ENCODE data around the gene RUNX1.

The RUNX1 gene

GRCh38 chr21:34992736-34993398 lies 56.2 kb downstream of the RUNX1 start:
- H3K36me3 ChIP-seq (ENCODE audit: control insufficient read depth, insufficient read depth, low read length): no peaks in the 10 kb centered on the region
- no peak overlapping the region for H3K4me3 ChIP-seq (ENCODE audit: extremely low read depth, insufficient read depth, low read length, poor library complexity, severe bottlenecking)
- WGBS, 2 experiments (ENCODE audit: insufficient coverage in 2 of 2): 85 to 88% methylated on average over 11 to 13 of the region's 13 CpGs
- no peak overlapping the region for H3K27ac ChIP-seq (ENCODE audit: low read depth, low read length, severe bottlenecking)
- peaks cover 24% of the 10 kb centered on the region for H3K4me1 ChIP-seq (ENCODE audit: control insufficient read depth, insufficient read depth, low read length, poor library complexity, severe bottlenecking)
- no peaks in the 10 kb centered on the region for H3K9me3 ChIP-seq (ENCODE audit: control insufficient read depth, low read length)

- H3K9me3 ChIP-seq (ENCODE audit: control insufficient read depth, low read length): no peaks in the 10 kb centered on the region
- no peaks in the 10 kb centered on the region for H3K36me3 ChIP-seq (ENCODE audit: control insufficient read depth, insufficient read depth, low read length)
- WGBS, 2 experiments (ENCODE audit: insufficient coverage in 2 of 2): 83 to 100% methylated on average over 2 of the region's 4 CpGs
- H3K27ac ChIP-seq (ENCODE audit: low read depth, low read length, severe bottlenecking): no peak overlapping the region
- no peak overlapping the region for H3K4me3 ChIP-seq (ENCODE audit: extremely low read depth, insufficient read depth, low read length, poor library complexity, severe bottlenecking)
- peaks cover 25% of the 10 kb centered on the region for H3K4me1 ChIP-seq (ENCODE audit: control insufficient read depth, insufficient read depth, low read length, poor library complexity, severe bottlenecking)
These were observed 56.9 kb downstream of the RUNX1 start for GRCh38 chr21:34992180-34992579.

GRCh38 chr21:34991366-34991957 lies 57.6 kb downstream of the RUNX1 start:
- Histone ChIP-seq H3K9me3 (ENCODE audit: control insufficient read depth, low read length) (no peaks in the 10 kb centered on the region), H3K36me3 (ENCODE audit: control insufficient read depth, insufficient read depth, low read length) (no peaks in the 10 kb centered on the region), H3K27ac (ENCODE audit: low read depth, low read length, severe bottlenecking) (no peak overlapping the region), H3K4me3 (ENCODE audit: extremely low read depth, insufficient read depth, low read length, poor library complexity, severe bottlenecking) (no peak overlapping the region), H3K4me1 (ENCODE audit: control insufficient read depth, insufficient read depth, low read length, poor library complexity, severe bottlenecking) (peaks cover 22% of the 10 kb centered on the region)
- 80 to 84% methylated on average over 7 to 10 of the region's 10 CpGs for WGBS, 2 experiments (ENCODE audit: insufficient coverage in 2 of 2)

GRCh38 chr21:34990842-34991241 lies 58.3 kb downstream of the RUNX1 start:
- peaks cover 20% of the 10 kb centered on the region for H3K4me1 ChIP-seq (ENCODE audit: control insufficient read depth, insufficient read depth, low read length, poor library complexity, severe bottlenecking)
- H3K36me3 ChIP-seq (ENCODE audit: control insufficient read depth, insufficient read depth, low read length): no peaks in the 10 kb centered on the region
- no peak overlapping the region for H3K4me3 ChIP-seq (ENCODE audit: extremely low read depth, insufficient read depth, low read length, poor library complexity, severe bottlenecking)
- WGBS, 2 experiments (ENCODE audit: insufficient coverage in 2 of 2): 95 to 99% methylated on average over 5 of the region's 8 CpGs
- H3K9me3 ChIP-seq (ENCODE audit: control insufficient read depth, low read length): no peaks in the 10 kb centered on the region
- H3K27ac ChIP-seq (ENCODE audit: low read depth, low read length, severe bottlenecking): no peak overlapping the region

GRCh38 chr21:34989337-34990151 lies 59.6 kb downstream of the RUNX1 start:
- Histone ChIP-seq H3K4me1 (ENCODE audit: control insufficient read depth, insufficient read depth, low read length, poor library complexity, severe bottlenecking) (peaks cover 22% of the 10 kb centered on the region), H3K27ac (ENCODE audit: low read depth, low read length, severe bottlenecking) (no peak overlapping the region), H3K9me3 (ENCODE audit: control insufficient read depth, low read length) (no peaks in the 10 kb centered on the region), H3K4me3 (ENCODE audit: extremely low read depth, insufficient read depth, low read length, poor library complexity, severe bottlenecking) (no peak overlapping the region), H3K36me3 (ENCODE audit: control insufficient read depth, insufficient read depth, low read length) (no peaks in the 10 kb centered on the region)
- WGBS, 2 experiments (ENCODE audit: insufficient coverage in 2 of 2): 90 to 96% methylated on average over 2 to 3 of the region's 6 CpGs

GRCh38 chr21:34988625-34989024 lies 60.5 kb downstream of the RUNX1 start:
- Histone ChIP-seq H3K4me3 (ENCODE audit: extremely low read depth, insufficient read depth, low read length, poor library complexity, severe bottlenecking) (no peak overlapping the region), H3K36me3 (ENCODE audit: control insufficient read depth, insufficient read depth, low read length) (no peaks in the 10 kb centered on the region), H3K27ac (ENCODE audit: low read depth, low read length, severe bottlenecking) (no peak overlapping the region), H3K9me3 (ENCODE audit: control insufficient read depth, low read length) (no peaks in the 10 kb centered on the region), H3K4me1 (ENCODE audit: control insufficient read depth, insufficient read depth, low read length, poor library complexity, severe bottlenecking) (peaks cover 31% of the 10 kb centered on the region)
- WGBS, 2 experiments (ENCODE audit: insufficient coverage in 2 of 2): 100% methylated on average over 1 of the region's 2 CpGs; no CpG with 5 or more reads in 1 of the 2 experiments

- no peak overlapping the region for H3K4me3 ChIP-seq (ENCODE audit: extremely low read depth, insufficient read depth, low read length, poor library complexity, severe bottlenecking)
- H3K9me3 ChIP-seq (ENCODE audit: control insufficient read depth, low read length): no peaks in the 10 kb centered on the region
- no peak overlapping the region for H3K27ac ChIP-seq (ENCODE audit: low read depth, low read length, severe bottlenecking)
- no peaks in the 10 kb centered on the region for H3K36me3 ChIP-seq (ENCODE audit: control insufficient read depth, insufficient read depth, low read length)
- peaks cover 35% of the 10 kb centered on the region for H3K4me1 ChIP-seq (ENCODE audit: control insufficient read depth, insufficient read depth, low read length, poor library complexity, severe bottlenecking)
- 90 to 95% methylated on average over 8 of the region's 8 CpGs for WGBS, 2 experiments (ENCODE audit: insufficient coverage in 2 of 2)
These were observed 61.0 kb downstream of the RUNX1 start for GRCh38 chr21:34988139-34988538.

- Histone ChIP-seq H3K36me3 (ENCODE audit: control insufficient read depth, insufficient read depth, low read length) (no peaks in the 10 kb centered on the region), H3K4me1 (ENCODE audit: control insufficient read depth, insufficient read depth, low read length, poor library complexity, severe bottlenecking) (peaks cover 35% of the 10 kb centered on the region), H3K9me3 (ENCODE audit: control insufficient read depth, low read length) (no peaks in the 10 kb centered on the region), H3K27ac (ENCODE audit: low read depth, low read length, severe bottlenecking) (peak overlapping the region; percentile 23), H3K4me3 (ENCODE audit: extremely low read depth, insufficient read depth, low read length, poor library complexity, severe bottlenecking) (no peak overlapping the region)
- WGBS, 2 experiments (ENCODE audit: insufficient coverage in 2 of 2): 50 to 67% methylated on average over 2 to 3 of the region's 5 CpGs
These were observed 61.5 kb downstream of the RUNX1 start for GRCh38 chr21:34987501-34988072.

GRCh38 chr21:34986561-34987500 lies 62.3 kb downstream of the RUNX1 start:
- Histone ChIP-seq H3K27ac (ENCODE audit: low read depth, low read length, severe bottlenecking) (peak overlapping the region; percentile 23), H3K4me1 (ENCODE audit: control insufficient read depth, insufficient read depth, low read length, poor library complexity, severe bottlenecking) (peaks cover 35% of the 10 kb centered on the region), H3K4me3 (ENCODE audit: extremely low read depth, insufficient read depth, low read length, poor library complexity, severe bottlenecking) (no peak overlapping the region), H3K36me3 (ENCODE audit: control insufficient read depth, insufficient read depth, low read length) (no peaks in the 10 kb centered on the region), H3K9me3 (ENCODE audit: control insufficient read depth, low read length) (no peaks in the 10 kb centered on the region)
- 59 to 66% methylated on average over 14 to 15 of the region's 16 CpGs for WGBS, 2 experiments (ENCODE audit: insufficient coverage in 2 of 2)
